Neural progenitor cell (in vitro differentiated cells): Measurements from ENCODE around the gene COPS9. TPM values are rescaled to one million over a fixed set of nuclear protein-coding genes. Genes with fewer than 3 reads are reported as not detected.
A peak's percentile ranks its signal among the peaks of the same experiment; 100 is the strongest.

Experiments
- DNase-seq: peaks from one replicate; pipeline ENCODE4 v3.0.0-alpha.2; 2016; ENCODE audit warnings: low spot score
- H2AFZ ChIP-seq: fragments of 200-600 bp; sonication (generic); replicated peaks from 2 replicates; pipeline ENCODE4 v1.6.1; 2016; ENCODE audit warnings: antibody characterized with exemption
- H3F3A ChIP-seq: fragments of 200-600 bp; sonication (generic); 2 replicates; pipeline ENCODE4 v1.6.1; 2016; ENCODE audit warnings: antibody characterized with exemption, low read depth
- H3K27ac ChIP-seq: fragments of 200-600 bp; sonication (generic); 2 replicates; pipeline ENCODE4 v1.5.1; 2016; ENCODE audit warnings: mild to moderate bottlenecking
- H3K27me3 ChIP-seq: fragments of 200-600 bp; sonication (generic); 2 replicates; pipeline ENCODE4 v1.6.1; 2016; ENCODE audit warnings: mild to moderate bottlenecking, moderate library complexity
- H3K36me3 ChIP-seq: fragments of 200-600 bp; sonication (generic); 2 replicates; pipeline ENCODE4 v1.5.1; 2016
- H3K4me1 ChIP-seq: fragments of 200-600 bp; sonication (generic); 2 replicates; pipeline ENCODE4 v1.6.1; 2016; ENCODE audit warnings: mixed run types
- H3K4me2 ChIP-seq: fragments of 200-600 bp; sonication (generic); 2 replicates; pipeline ENCODE4 v1.6.1; 2016
- H3K4me3 ChIP-seq: fragments of 200-600 bp; sonication (generic); 2 replicates; pipeline ENCODE4 v1.5.1; 2016
- H3K79me2 ChIP-seq: fragments of 200-600 bp; sonication (generic); 2 replicates; pipeline ENCODE4 v1.6.1; 2016; ENCODE audit warnings: low read depth
- H3K9ac ChIP-seq: fragments of 200-600 bp; sonication (generic); 2 replicates; pipeline ENCODE4 v1.6.1; 2016
- H3K9me3 ChIP-seq: fragments of 200-600 bp; sonication (generic); 2 replicates; pipeline ENCODE4 v1.5.1; 2016; ENCODE audit warnings: low read depth
- H4K20me1 ChIP-seq: fragments of 200-600 bp; sonication (generic); 2 replicates; pipeline ENCODE4 v1.6.1; 2016; ENCODE audit warnings: low read depth
- H3K27ac Mint-ChIP-seq: 3 replicates; pipeline ENCODE4 v1.8.0; 2021; ENCODE audit warnings: mixed read lengths
- H3K27me3 Mint-ChIP-seq: 2 replicates; pipeline ENCODE4 v1.8.0; 2022; ENCODE audit warnings: low read depth, mild to moderate bottlenecking, inconsistent platforms, moderate library complexity, mixed read lengths; ENCODE audit not compliant: insufficient read depth
- H3K36me3 Mint-ChIP-seq: 3 replicates; pipeline ENCODE4 v1.8.0; 2021; ENCODE audit warnings: mixed read lengths
- H3K4me1 Mint-ChIP-seq: 3 replicates; pipeline ENCODE4 v1.8.0; 2021; ENCODE audit warnings: mixed read lengths
- H3K4me3 Mint-ChIP-seq: 3 replicates; pipeline ENCODE4 v1.8.0; 2021; ENCODE audit warnings: mild to moderate bottlenecking, moderate library complexity, mixed read lengths
- H3K9me3 Mint-ChIP-seq: 3 replicates; pipeline ENCODE4 v1.8.0; 2020; ENCODE audit warnings: mixed read lengths
- EZH2 ChIP-seq: fragments of 200-600 bp; sonication (generic); IDR thresholded peaks from 2 replicates; pipeline ENCODE4 v1.6.1; 2017; ENCODE audit warnings: antibody characterized with exemption, mild to moderate bottlenecking, moderate library complexity
- EZH2phosphoT487 ChIP-seq: fragments of 200-600 bp; sonication (generic); IDR thresholded peaks from 2 replicates; pipeline ENCODE4 v1.6.1; 2017; ENCODE audit warnings: antibody characterized with exemption
- total RNA-seq: library from RNA; depleted of rRNA; stranded (reverse); fragments of >200 nt; gene quantifications from 2 replicates; pipeline ENCODE4 v1.2.3, GENCODE V29; 2015; ENCODE audit warnings: low replicate concordance
- TF ChIP-seq, protein P1 (sequence below): fragments of 200-600 bp; sonication (generic); IDR thresholded peaks from 2 replicates; pipeline ENCODE4 v1.5.1; 2017; ENCODE audit warnings: antibody characterized with exemption, mild to moderate bottlenecking

COPS9 gene
- total RNA-seq, 1 donor from 2014 or later = 83.9 TPM

DNA sequence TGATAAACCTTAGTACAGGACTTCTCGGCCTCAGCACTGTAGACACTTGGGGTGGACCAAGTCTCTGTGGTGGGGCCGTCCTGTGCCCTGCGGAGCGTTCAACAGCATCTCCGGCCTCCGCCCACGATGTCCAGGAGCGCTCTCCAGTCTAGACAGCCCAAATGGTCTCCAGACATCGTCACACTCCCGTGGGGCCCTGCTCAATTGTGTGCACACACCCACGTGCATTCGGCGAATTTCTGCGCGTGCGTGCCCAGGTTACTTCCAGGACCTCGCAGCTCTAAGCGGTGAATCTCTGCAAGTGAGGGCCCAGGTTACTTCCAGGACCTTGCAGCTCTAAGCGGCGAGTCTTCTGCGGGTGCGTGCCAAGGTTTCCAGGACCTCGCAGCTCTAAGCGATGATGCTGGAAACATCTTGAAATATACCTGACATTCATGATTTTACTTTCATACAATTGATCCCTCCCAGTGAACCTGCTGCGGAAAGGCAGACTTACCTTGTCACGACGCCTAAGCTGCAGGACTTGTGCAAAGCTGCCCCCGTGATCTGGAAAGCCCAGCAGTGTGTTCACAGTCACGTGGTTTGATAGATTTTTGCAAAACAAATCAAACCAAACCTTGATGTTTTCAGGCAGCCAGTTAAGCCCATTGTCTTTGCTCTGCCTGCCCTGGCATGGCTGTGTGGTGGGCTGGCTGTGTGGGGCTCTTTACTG, 20.5 kb upstream of the COPS9 start:
- no peak for DNase-seq
- Mint-ChIP-seq H3K27ac (no peak overlapping the region), H3K36me3 (no peaks in the 10 kb centered on the region), H3K4me3 (no peak overlapping the region), H3K9me3 (no peaks in the 10 kb centered on the region), H3K4me1 (peaks cover 23% of the 10 kb centered on the region), H3K27me3 (peaks cover 8% of the 10 kb centered on the region)
- no peak for TF ChIP-seq EZH2
- TF ChIP-seq EZH2phosphoT487 = no peak
- TF ChIP-seq, protein P1, sequence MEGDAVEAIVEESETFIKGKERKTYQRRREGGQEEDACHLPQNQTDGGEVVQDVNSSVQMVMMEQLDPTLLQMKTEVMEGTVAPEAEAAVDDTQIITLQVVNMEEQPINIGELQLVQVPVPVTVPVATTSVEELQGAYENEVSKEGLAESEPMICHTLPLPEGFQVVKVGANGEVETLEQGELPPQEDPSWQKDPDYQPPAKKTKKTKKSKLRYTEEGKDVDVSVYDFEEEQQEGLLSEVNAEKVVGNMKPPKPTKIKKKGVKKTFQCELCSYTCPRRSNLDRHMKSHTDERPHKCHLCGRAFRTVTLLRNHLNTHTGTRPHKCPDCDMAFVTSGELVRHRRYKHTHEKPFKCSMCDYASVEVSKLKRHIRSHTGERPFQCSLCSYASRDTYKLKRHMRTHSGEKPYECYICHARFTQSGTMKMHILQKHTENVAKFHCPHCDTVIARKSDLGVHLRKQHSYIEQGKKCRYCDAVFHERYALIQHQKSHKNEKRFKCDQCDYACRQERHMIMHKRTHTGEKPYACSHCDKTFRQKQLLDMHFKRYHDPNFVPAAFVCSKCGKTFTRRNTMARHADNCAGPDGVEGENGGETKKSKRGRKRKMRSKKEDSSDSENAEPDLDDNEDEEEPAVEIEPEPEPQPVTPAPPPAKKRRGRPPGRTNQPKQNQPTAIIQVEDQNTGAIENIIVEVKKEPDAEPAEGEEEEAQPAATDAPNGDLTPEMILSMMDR = no peak
- Histone ChIP-seq H3K9me3 (no peaks in the 10 kb centered on the region), H3K4me3 (no peak overlapping the region), H3K9ac (no peak overlapping the region), H3K27me3 (peaks cover 15% of the 10 kb centered on the region), H3K79me2 (no peaks in the 10 kb centered on the region), H4K20me1 (no peaks in the 10 kb centered on the region), H3K27ac (no peak overlapping the region), H3K4me2 (peak overlapping the region; percentile 0), H2AFZ (no peak overlapping the region), H3F3A (peaks cover 9% of the 10 kb centered on the region), H3K4me1 (peaks cover 24% of the 10 kb centered on the region), H3K36me3 (no peaks in the 10 kb centered on the region)

DNA sequence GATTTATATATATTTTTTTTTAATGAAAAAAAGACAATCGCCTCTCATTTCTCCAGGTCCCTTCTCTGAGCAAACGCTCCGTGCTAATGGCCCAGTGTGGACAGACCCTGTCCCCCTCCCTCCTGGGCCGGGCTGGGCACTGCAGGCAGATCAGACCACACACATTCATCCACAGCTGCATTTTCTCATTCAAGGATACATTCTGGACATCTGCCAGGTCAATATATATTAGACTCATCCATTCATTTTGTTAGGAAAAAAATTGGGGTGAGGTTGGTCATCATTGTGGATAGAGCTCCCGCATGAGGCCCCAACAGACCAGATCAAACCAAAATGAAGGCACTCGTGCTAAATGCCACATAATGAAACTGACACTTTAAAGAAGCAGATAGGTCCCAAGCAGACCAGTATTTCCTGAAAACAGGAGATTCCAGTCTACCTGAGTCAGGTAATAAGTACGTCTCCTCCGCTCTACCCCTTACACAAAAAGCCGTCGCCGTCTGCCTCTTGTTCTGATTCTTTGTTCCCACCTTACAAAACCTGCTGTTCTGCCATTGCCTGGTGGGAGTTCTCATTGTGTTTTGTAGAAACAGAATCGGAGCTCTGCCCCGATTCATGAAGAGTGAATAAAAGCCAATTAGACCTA, 19.8 kb upstream of the COPS9 start:
- Histone ChIP-seq H4K20me1 (no peaks in the 10 kb centered on the region), H3K4me3 (no peak overlapping the region), H3K27me3 (peaks cover 21% of the 10 kb centered on the region), H3F3A (peaks cover 9% of the 10 kb centered on the region), H3K4me2 (peak overlapping the region; percentile 0), H3K27ac (peak overlapping the region; percentile 45), H3K4me1 (peaks cover 24% of the 10 kb centered on the region), H3K79me2 (no peaks in the 10 kb centered on the region), H3K9me3 (no peaks in the 10 kb centered on the region), H3K9ac (no peak overlapping the region), H2AFZ (no peak overlapping the region), H3K36me3 (no peaks in the 10 kb centered on the region)
- Mint-ChIP-seq H3K27ac (peak overlapping the region; percentile 62), H3K27me3 (peaks cover 7% of the 10 kb centered on the region), H3K4me1 (peaks cover 23% of the 10 kb centered on the region), H3K4me3 (peak overlapping the region; percentile 16), H3K9me3 (no peaks in the 10 kb centered on the region), H3K36me3 (no peaks in the 10 kb centered on the region)
- TF ChIP-seq, protein P1 = no peak
- TF ChIP-seq EZH2phosphoT487 = no peak
- TF ChIP-seq EZH2 = no peak
- peak; percentile 22 for DNase-seq

DNA sequence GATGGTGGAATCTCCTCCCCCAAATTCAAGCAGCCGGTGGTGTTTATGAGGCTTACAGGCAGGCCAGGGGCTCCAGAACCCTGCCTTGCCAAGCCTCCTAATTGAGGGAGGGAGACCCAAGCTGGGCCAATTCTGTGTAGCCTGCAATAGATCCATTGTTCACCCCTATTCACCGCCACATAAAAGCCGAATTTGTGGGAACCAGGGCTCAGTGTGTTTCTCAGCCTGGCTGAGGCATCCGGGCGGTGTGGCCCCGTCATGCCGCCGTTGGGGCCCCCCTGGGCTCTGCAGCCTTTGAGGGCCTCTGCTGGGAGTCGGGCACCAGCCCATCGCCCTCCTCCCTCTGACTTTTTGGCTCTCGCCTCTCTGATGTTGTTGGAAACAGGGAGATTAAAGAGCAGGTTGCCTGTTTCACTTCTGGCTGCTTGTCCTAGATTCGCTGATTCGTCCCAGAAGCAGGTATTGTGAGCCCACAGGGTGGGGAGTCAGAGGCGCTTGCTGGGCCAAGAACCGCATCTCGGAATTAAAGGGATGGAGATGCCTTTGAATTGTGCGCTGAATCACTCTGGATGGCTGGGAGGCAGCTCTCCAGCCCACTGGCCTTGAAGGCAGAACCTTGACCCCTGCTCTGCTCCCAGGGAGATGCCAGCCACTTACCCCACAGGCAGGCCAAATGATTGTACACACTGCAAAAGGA, 19.1 kb upstream of the COPS9 start:
- Mint-ChIP-seq H3K4me1 (peaks cover 23% of the 10 kb centered on the region), H3K36me3 (no peaks in the 10 kb centered on the region), H3K27ac (no peak overlapping the region), H3K4me3 (no peak overlapping the region), H3K9me3 (no peaks in the 10 kb centered on the region), H3K27me3 (peaks cover 7% of the 10 kb centered on the region)
- DNase-seq = peak; percentile 64
- peaks cover 9% of the 10 kb centered on the region for H3F3A ChIP-seq
- H2AFZ ChIP-seq = no peak overlapping the region
- no peak for TF ChIP-seq EZH2
- TF ChIP-seq, protein P1 = no peak
- H3K4me1 ChIP-seq = peaks cover 24% of the 10 kb centered on the region
- no peaks in the 10 kb centered on the region for H3K9me3 ChIP-seq
- peak overlapping the region; percentile 35 for H3K4me2 ChIP-seq
- no peaks in the 10 kb centered on the region for H4K20me1 ChIP-seq
- no peaks in the 10 kb centered on the region for H3K36me3 ChIP-seq
- no peak overlapping the region for H3K4me3 ChIP-seq
- no peaks in the 10 kb centered on the region for H3K79me2 ChIP-seq
- peaks cover 21% of the 10 kb centered on the region for H3K27me3 ChIP-seq
- no peak overlapping the region for H3K9ac ChIP-seq
- peak overlapping the region; percentile 45 for H3K27ac ChIP-seq
